Liver (tissue), 9 donors: ENCODE results near the gene RSKR. TPM values are rescaled to one million over a fixed set of nuclear protein-coding genes. Genes with fewer than 3 reads are reported as not detected.

Source experiments
- DNase-seq: peaks from one replicate; pipeline ENCODE4 v3.0.0-alpha.2; 2017; ENCODE audit warnings: low spot score
- H3K27ac ChIP-seq, 2 donors: one replicate each; pipeline ENCODE4 v1.7.0; 2013; ENCODE audit warnings: inconsistent platforms in 2 of 2, low read length in 2 of 2, control low read depth in 1 of 2, low read depth in 1 of 2, mild to moderate bottlenecking in 1 of 2
- H3K27me3 ChIP-seq, 4 donors: one replicate each; pipeline versions ENCODE4 v1.6.1 to v1.7.0; 2013; ENCODE audit warnings: low read length in 3 of 4, inconsistent platforms in 1 of 4, mild to moderate bottlenecking in 1 of 4, moderate library complexity in 1 of 4; ENCODE audit not compliant: control insufficient read depth in 4 of 4, insufficient read depth in 4 of 4
- H3K36me3 ChIP-seq, 4 donors: one replicate each; pipeline versions ENCODE4 v1.6.1 to v1.7.0; 2013; ENCODE audit warnings: low read length in 3 of 4, mild to moderate bottlenecking in 3 of 4, low read depth in 1 of 4, moderate library complexity in 1 of 4; ENCODE audit not compliant: control insufficient read depth in 4 of 4, insufficient read depth in 3 of 4
- H3K4me1 ChIP-seq, 4 donors: one replicate each; pipeline versions ENCODE4 v1.6.1 to v1.7.0; 2013; ENCODE audit warnings: low read length in 3 of 4, mild to moderate bottlenecking in 3 of 4, moderate library complexity in 1 of 4; ENCODE audit not compliant: control insufficient read depth in 4 of 4, insufficient read depth in 4 of 4
- H3K4me3 ChIP-seq, 3 donors: one replicate each; pipeline versions ENCODE4 v1.6.1 to v1.7.0; 2013; ENCODE audit warnings: low read length in 3 of 3, control low read depth in 1 of 3, low read depth in 1 of 3, mild to moderate bottlenecking in 1 of 3
- H3K9ac ChIP-seq, 2 donors: one replicate each; pipeline ENCODE4 v1.7.0; 2013; ENCODE audit warnings: low read length in 2 of 2, mild to moderate bottlenecking in 2 of 2, moderate library complexity in 2 of 2, control low read depth in 1 of 2, low read depth in 1 of 2
- H3K9me3 ChIP-seq, 4 donors: one replicate each; pipeline versions ENCODE4 v1.6.1 to v1.7.0; 2013; ENCODE audit warnings: low read length in 3 of 4; ENCODE audit not compliant: control insufficient read depth in 4 of 4
- EGR1 ChIP-seq, 2 donors: IDR thresholded peaks; 2 replicates each; pipeline ENCODE4 v1.6.1; 2016 to 2018; ENCODE audit warnings: antibody characterized with exemption in 2 of 2, low read depth in 2 of 2
- FOXA1 ChIP-seq: IDR thresholded peaks from 2 replicates; pipeline ENCODE4 v1.6.1; 2016; ENCODE audit warnings: antibody characterized with exemption
- FOXA2 ChIP-seq: IDR thresholded peaks from 2 replicates; pipeline ENCODE4 v1.6.1; 2016; ENCODE audit warnings: antibody characterized with exemption
- GABPA ChIP-seq, 2 donors: IDR thresholded peaks in 1 of 2; conservative IDR thresholded peaks in 1 of 2; 2 replicates each; pipeline ENCODE4 v1.6.1; 2016; ENCODE audit warnings: antibody characterized with exemption in 2 of 2, mild to moderate bottlenecking in 1 of 2, moderate library complexity in 1 of 2
- HNF4A ChIP-seq, 2 donors: conservative IDR thresholded peaks; 2 replicates each; pipeline ENCODE4 v1.6.1; 2016; ENCODE audit warnings: antibody characterized with exemption in 2 of 2, mild to moderate bottlenecking in 2 of 2
- HNF4G ChIP-seq: IDR thresholded peaks from 2 replicates; pipeline ENCODE4 v1.6.1; 2016; ENCODE audit warnings: antibody characterized with exemption
- JUND ChIP-seq, 2 donors: IDR thresholded peaks; 2 replicates each; pipeline ENCODE4 v1.6.1; 2016; ENCODE audit warnings: antibody characterized with exemption in 2 of 2
- NR2F2 ChIP-seq: IDR thresholded peaks from 2 replicates; pipeline ENCODE4 v1.6.1; 2016; ENCODE audit warnings: antibody characterized with exemption
- RAD21 ChIP-seq, 2 donors: IDR thresholded peaks; 2 replicates each; pipeline ENCODE4 v1.6.1; 2016; ENCODE audit warnings: antibody characterized with exemption in 2 of 2, mild to moderate bottlenecking in 2 of 2
- RXRA ChIP-seq, 2 donors: IDR thresholded peaks; 2 replicates each; pipeline ENCODE4 v1.6.1; 2017 to 2018; ENCODE audit warnings: antibody characterized with exemption in 2 of 2, mild to moderate bottlenecking in 1 of 2
- SP1 ChIP-seq: IDR thresholded peaks from 2 replicates; pipeline ENCODE4 v1.6.1; 2018; ENCODE audit warnings: antibody characterized with exemption, mild to moderate bottlenecking
- TAF1 ChIP-seq: conservative IDR thresholded peaks from 2 replicates; pipeline ENCODE4 v1.6.1; 2016; ENCODE audit warnings: antibody characterized with exemption, mild to moderate bottlenecking
- YY1 ChIP-seq: IDR thresholded peaks from 2 replicates; pipeline ENCODE4 v1.6.1; 2016; ENCODE audit warnings: antibody characterized with exemption, mild to moderate bottlenecking
- WGBS: extraction: QIAGEN DNeasy Blood & Tissue Kit; methylation state at CpG from one replicate; pipeline ENCODE4 v1.1.7; 2013; 5-methylcytosine and 5-hydroxymethylcytosine counted together
- polyA plus RNA-seq, 2 donors: library from polyadenylated mRNA; stranded (reverse) in 1 of 2; unstranded in 1 of 2; fragments of 200-250 nt in 1 of 2; fragments of >200 nt in 1 of 2; fragmentation: Nextera tagmentation in 1 of 2; extraction: Ambion mirVana in 1 of 2; gene quantifications; one replicate each; pipeline versions ENCODE4 v1.2.1 to v1.2.3, GENCODE V29; 2013 to 2015
- total RNA-seq, 2 donors: library from RNA; depleted of rRNA; stranded (reverse); fragments of >200 nt; gene quantifications; one replicate each; pipeline ENCODE4 v1.2.3, GENCODE V29; 2014
- TF ChIP-seq, protein P1 (sequence below): IDR thresholded peaks from 2 replicates; pipeline ENCODE4 v1.6.1; 2016; ENCODE audit warnings: antibody characterized with exemption
- TF ChIP-seq, protein P2 (sequence below): IDR thresholded peaks from 2 replicates; pipeline ENCODE4 v1.6.1; 2016; ENCODE audit warnings: antibody characterized with exemption
- TF ChIP-seq, protein P3 (sequence below): IDR thresholded peaks from 2 replicates; pipeline ENCODE4 v1.6.1; 2016; ENCODE audit warnings: antibody characterized with exemption
- TF ChIP-seq, protein P4 (sequence below): fragments of 150-350 bp; IDR thresholded peaks from 2 replicates; pipeline ENCODE4 v1.5.1; 2017; ENCODE audit warnings: improper control_type of control experiment, low read depth, low read length; ENCODE audit not compliant: missing input control
- TF ChIP-seq, protein P5 (sequence below): IDR thresholded peaks from 2 replicates; pipeline ENCODE4 v1.6.1; 2016; ENCODE audit warnings: antibody characterized with exemption, mild to moderate bottlenecking
- donor health status: healthy.
- donor health status: healthy.
- donor health status: healthy.
- donor health status: healthy.
- donor health status: healthy.

The RSKR gene
- total and polyA plus RNA-seq, 4 donors = 0.63 to 14.5 (median 1.2) TPM

DNA sequence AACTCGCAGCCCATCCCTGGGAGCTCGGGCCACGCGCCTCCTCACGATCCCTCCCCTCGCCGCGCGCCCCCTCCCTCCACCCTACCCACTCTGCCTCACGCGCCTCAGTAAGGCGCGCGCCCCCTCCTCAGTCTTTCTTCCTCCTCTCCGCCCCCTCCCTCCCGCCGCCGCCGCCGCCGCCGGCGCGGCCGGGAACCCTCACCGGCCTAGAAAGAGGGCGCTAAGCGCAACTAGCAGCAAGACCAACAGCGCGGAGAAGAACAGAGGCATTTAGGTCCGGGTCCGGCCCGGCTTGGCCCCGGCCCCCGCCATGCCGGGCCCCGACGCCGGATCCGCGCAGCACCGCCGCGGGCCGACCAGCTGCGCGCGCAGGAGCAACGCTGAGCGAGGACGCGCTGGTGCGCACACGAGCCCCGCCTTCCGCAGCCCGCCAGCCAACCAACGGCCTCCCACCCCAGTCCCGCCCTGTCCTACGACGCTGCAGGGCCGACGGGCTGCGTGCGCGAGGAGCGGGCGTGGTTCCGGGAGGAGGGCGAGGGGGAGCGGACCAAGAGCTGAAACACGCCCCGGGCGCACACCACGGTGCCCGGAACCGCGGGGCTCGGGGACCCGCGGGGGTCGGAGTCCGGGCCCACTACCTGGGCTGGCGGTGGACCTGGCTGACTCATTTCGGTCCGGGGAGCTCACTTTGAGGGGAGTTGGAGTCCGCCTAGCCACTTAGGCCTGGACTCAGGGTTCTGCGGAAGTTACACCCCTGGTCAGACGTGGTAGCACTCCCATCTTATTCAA is 31.0 kb upstream of the RSKR start, which contains the start of gene BLTP2:
BLTP2 (minus strand) TSS at position 372 of the 789 bp plus-strand sequence; CDS start at position 270, 102 bp downstream.
- DNase-seq = peak; percentile 93
- Histone ChIP-seq H3K4me1 (peaks cover 2 to 45% (median 33%) of the 10 kb centered on the region in 4 donors), H3K27ac (peak within 1 kb of the TSS; percentile 73 to 92)

More for the DNA sequence above, 31.0 kb upstream of the RSKR start, which contains the start of gene BLTP2:
- Histone ChIP-seq H3K9ac (peak within 1 kb of the TSS; percentile 86 to 87), H3K27me3 (no peaks in the 10 kb centered on the region), H3K9me3 (no peaks in the 10 kb centered on the region), H3K36me3 (peaks cover 8 to 29% (median 20%) of the 10 kb centered on the region in 4 donors), H3K4me3 (peak within 1 kb of the TSS; percentile 96 to 98 (median 98))
- WGBS = under 1% methylated on average over 89 of the region's 89 CpGs
- TF ChIP-seq HNF4G = no peak
- no peak for TF ChIP-seq FOXA2
- no peak for TF ChIP-seq NR2F2
- no peak for TF ChIP-seq JUND (IDR thresholded peaks at IDR 0.05)
- TF ChIP-seq TAF1 = no peak
- TF ChIP-seq, protein P1, sequence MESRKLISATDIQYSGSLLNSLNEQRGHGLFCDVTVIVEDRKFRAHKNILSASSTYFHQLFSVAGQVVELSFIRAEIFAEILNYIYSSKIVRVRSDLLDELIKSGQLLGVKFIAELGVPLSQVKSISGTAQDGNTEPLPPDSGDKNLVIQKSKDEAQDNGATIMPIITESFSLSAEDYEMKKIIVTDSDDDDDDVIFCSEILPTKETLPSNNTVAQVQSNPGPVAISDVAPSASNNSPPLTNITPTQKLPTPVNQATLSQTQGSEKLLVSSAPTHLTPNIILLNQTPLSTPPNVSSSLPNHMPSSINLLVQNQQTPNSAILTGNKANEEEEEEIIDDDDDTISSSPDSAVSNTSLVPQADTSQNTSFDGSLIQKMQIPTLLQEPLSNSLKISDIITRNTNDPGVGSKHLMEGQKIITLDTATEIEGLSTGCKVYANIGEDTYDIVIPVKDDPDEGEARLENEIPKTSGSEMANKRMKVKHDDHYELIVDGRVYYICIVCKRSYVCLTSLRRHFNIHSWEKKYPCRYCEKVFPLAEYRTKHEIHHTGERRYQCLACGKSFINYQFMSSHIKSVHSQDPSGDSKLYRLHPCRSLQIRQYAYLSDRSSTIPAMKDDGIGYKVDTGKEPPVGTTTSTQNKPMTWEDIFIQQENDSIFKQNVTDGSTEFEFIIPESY = no peak
- TF ChIP-seq RXRA (IDR thresholded peaks at IDR 0.05) = no peak
- TF ChIP-seq YY1 = peak; percentile 46
- TF ChIP-seq HNF4A (conservative IDR thresholded peaks at IDR 0.05) = no peak
- TF ChIP-seq, protein P2, sequence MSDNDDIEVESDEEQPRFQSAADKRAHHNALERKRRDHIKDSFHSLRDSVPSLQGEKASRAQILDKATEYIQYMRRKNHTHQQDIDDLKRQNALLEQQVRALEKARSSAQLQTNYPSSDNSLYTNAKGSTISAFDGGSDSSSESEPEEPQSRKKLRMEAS = no peak
- peak in 1 of 2 donors; percentile 27 for TF ChIP-seq EGR1 (IDR thresholded peaks at IDR 0.05; ENCODE audit: low read depth in 2 of 2)
- TF ChIP-seq RAD21 (IDR thresholded peaks at IDR 0.05) = no peak
- TF ChIP-seq, protein P3, sequence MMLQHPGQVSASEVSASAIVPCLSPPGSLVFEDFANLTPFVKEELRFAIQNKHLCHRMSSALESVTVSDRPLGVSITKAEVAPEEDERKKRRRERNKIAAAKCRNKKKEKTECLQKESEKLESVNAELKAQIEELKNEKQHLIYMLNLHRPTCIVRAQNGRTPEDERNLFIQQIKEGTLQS = no peak
- peak; percentile 40 for TF ChIP-seq SP1
- TF ChIP-seq FOXA1 = no peak
- TF ChIP-seq, protein P4, sequence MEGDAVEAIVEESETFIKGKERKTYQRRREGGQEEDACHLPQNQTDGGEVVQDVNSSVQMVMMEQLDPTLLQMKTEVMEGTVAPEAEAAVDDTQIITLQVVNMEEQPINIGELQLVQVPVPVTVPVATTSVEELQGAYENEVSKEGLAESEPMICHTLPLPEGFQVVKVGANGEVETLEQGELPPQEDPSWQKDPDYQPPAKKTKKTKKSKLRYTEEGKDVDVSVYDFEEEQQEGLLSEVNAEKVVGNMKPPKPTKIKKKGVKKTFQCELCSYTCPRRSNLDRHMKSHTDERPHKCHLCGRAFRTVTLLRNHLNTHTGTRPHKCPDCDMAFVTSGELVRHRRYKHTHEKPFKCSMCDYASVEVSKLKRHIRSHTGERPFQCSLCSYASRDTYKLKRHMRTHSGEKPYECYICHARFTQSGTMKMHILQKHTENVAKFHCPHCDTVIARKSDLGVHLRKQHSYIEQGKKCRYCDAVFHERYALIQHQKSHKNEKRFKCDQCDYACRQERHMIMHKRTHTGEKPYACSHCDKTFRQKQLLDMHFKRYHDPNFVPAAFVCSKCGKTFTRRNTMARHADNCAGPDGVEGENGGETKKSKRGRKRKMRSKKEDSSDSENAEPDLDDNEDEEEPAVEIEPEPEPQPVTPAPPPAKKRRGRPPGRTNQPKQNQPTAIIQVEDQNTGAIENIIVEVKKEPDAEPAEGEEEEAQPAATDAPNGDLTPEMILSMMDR = no peak
- TF ChIP-seq GABPA (IDR thresholded peaks at IDR 0.05 in 1 of 2, conservative IDR thresholded peaks at IDR 0.05 in 1 of 2) = peak in 1 of 2 donors; percentile 74
- TF ChIP-seq, protein P5, sequence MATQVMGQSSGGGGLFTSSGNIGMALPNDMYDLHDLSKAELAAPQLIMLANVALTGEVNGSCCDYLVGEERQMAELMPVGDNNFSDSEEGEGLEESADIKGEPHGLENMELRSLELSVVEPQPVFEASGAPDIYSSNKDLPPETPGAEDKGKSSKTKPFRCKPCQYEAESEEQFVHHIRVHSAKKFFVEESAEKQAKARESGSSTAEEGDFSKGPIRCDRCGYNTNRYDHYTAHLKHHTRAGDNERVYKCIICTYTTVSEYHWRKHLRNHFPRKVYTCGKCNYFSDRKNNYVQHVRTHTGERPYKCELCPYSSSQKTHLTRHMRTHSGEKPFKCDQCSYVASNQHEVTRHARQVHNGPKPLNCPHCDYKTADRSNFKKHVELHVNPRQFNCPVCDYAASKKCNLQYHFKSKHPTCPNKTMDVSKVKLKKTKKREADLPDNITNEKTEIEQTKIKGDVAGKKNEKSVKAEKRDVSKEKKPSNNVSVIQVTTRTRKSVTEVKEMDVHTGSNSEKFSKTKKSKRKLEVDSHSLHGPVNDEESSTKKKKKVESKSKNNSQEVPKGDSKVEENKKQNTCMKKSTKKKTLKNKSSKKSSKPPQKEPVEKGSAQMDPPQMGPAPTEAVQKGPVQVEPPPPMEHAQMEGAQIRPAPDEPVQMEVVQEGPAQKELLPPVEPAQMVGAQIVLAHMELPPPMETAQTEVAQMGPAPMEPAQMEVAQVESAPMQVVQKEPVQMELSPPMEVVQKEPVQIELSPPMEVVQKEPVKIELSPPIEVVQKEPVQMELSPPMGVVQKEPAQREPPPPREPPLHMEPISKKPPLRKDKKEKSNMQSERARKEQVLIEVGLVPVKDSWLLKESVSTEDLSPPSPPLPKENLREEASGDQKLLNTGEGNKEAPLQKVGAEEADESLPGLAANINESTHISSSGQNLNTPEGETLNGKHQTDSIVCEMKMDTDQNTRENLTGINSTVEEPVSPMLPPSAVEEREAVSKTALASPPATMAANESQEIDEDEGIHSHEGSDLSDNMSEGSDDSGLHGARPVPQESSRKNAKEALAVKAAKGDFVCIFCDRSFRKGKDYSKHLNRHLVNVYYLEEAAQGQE = peak; percentile 37
